Central memory CD8-positive, alpha-beta T cell (primary cell): Measurements from ENCODE around the gene MTHFS.
"Not testable (repeated sequence)": the region's sequence is repeated elsewhere in the genome, so short reads cannot be mapped to it uniquely, and the experiment has no call there.

ENCODE experiments used
- ATAC-seq: fragments of 150-1000 bp; cut with Tn5 transposase; replicated peaks from 2 replicates; pipeline ENCODE4 v1.10.0; 2022; ENCODE audit warnings: mild to moderate bottlenecking, moderate FRiP score, moderate number of reproducible peaks; ENCODE audit not compliant: poor library complexity, severe bottlenecking; ENCODE audit errors: extremely low read depth
- DNase-seq, 2 donors: peaks; one replicate each; pipeline ENCODE4 v3.0.0; 2021; ENCODE audit warnings: low spot score in 2 of 2
- H3K27ac Mint-ChIP-seq: one replicate; pipeline ENCODE4 v1.8.0; 2022; ENCODE audit warnings: low read depth, mild to moderate bottlenecking, moderate library complexity, mixed read lengths
- H3K27me3 Mint-ChIP-seq: one replicate; pipeline ENCODE4 v1.8.0; 2022; ENCODE audit warnings: mixed read lengths
- H3K36me3 Mint-ChIP-seq: one replicate; pipeline ENCODE4 v1.8.0; 2022; ENCODE audit warnings: mild to moderate bottlenecking, moderate library complexity, mixed read lengths; ENCODE audit not compliant: insufficient read depth
- H3K4me1 Mint-ChIP-seq: one replicate; pipeline ENCODE4 v1.8.0; 2022; ENCODE audit warnings: mixed read lengths
- H3K4me3 Mint-ChIP-seq: one replicate; pipeline ENCODE4 v1.8.0; 2022; ENCODE audit warnings: mild to moderate bottlenecking, moderate library complexity, mixed read lengths
- H3K9me3 Mint-ChIP-seq: one replicate; pipeline ENCODE4 v1.8.0; 2022; ENCODE audit warnings: mixed read lengths

The MTHFS gene

DNA sequence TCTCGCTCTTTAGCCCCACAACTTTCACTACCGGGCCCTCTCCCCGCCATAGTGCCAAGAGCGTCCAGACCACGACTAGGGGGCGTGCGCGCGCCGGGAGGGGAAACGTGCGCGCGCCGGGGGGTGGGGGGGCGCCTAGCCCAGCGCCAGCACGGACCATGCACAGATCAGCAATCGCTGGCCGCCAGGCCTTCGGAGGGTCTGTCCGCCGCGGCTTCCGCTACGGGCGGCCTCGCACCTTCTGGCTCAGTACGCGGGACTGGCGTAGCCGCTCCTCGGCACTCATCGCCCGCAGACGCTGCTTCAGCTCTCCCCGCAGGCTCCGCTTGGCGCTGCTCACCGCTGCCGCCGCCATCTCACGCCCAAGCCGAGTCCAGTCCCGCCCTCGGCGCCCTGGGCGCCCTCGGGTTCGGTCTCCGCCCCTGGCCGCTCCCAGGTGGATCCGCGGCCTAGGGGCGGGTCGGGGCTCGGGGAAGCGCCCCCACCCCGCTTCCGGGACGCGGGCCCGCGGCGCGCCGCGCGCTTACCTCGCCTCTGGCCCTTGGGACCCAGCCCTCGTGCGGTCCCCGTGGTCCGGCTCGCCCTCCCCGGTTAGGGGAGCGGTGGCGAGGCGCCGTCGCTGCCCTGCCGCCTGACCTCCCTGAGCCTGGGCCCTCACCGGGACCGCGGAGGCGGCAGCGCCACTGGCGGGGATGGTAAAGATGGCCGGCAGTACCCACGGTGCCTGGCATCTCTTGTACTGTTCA lies at the start of gene MTHFS:
Gene MTHFS, minus strand, starts transcription at position 381 of the 746 bp plus-strand sequence. Its CDS starts 26 bp downstream, at position 355.
- Mint-ChIP-seq H3K4me3 (peak within 1 kb of the TSS; percentile 89), H3K27me3 (no peaks in the 10 kb centered on the region), H3K9me3 (no peaks in the 10 kb centered on the region), H3K27ac (peak within 1 kb of the TSS; percentile 98), H3K4me1 (peaks cover 24% of the 10 kb centered on the region), H3K36me3 (peaks cover 19% of the 10 kb centered on the region)
- ATAC-seq (peak; percentile 77), DNase-seq (peak; percentile 62 to 70)

DNA sequence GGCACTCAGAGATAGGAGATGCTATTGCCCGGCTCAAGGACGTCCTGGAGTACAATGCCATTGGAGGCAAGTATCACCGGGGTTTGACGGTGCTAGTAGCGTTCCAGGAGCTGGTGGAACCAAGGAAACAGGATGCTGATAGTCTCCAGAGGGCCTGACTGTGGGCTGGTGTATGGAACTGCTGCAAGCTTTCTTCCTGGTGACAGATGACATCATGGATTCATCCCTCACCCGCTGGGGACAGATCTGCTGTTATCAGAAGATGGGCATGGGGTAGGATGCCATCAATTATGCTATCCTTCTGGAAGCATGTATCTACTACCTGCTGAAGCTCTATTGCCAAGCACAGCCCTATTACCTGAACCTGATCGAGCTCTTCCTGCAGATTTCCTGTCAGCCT lies 47.8 kb upstream of the MTHFS start:
- Mint-ChIP-seq H3K36me3 (no peaks in the 10 kb centered on the region), H3K27me3 (no peaks in the 10 kb centered on the region), H3K27ac (no peak overlapping the region), H3K4me3 (no peak overlapping the region), H3K9me3 (no peaks in the 10 kb centered on the region), H3K4me1 (peaks cover 15% of the 10 kb centered on the region)
- no peak for DNase-seq
- no peak for ATAC-seq

DNA sequence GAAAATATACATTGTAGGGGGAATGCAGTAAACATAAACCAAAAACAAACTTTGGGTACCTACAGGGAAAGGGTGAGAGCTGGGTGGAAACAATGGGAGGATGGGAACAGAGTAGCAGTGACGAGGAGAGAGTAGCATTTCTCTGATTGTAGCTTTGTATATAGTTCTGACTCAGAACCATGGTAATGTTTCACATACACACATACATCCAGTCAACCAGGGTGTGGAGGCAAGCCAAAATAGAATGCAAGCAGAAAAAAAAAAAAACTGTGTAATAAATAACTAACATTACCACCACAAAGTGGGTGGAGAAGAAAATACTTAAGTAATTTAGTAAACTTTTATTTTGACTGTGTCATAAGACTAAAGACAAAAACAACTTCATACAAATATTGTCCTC lies 47.0 kb upstream of the MTHFS start:
- H3K27ac Mint-ChIP-seq: no peak overlapping the region
- ATAC-seq (no peak), DNase-seq (no peak)
- H3K9me3 Mint-ChIP-seq: no peaks in the 10 kb centered on the region
- peaks cover 14% of the 10 kb centered on the region for H3K4me1 Mint-ChIP-seq
- H3K27me3 Mint-ChIP-seq: no peaks in the 10 kb centered on the region
- no peak overlapping the region for H3K4me3 Mint-ChIP-seq
- no peaks in the 10 kb centered on the region for H3K36me3 Mint-ChIP-seq

DNA sequence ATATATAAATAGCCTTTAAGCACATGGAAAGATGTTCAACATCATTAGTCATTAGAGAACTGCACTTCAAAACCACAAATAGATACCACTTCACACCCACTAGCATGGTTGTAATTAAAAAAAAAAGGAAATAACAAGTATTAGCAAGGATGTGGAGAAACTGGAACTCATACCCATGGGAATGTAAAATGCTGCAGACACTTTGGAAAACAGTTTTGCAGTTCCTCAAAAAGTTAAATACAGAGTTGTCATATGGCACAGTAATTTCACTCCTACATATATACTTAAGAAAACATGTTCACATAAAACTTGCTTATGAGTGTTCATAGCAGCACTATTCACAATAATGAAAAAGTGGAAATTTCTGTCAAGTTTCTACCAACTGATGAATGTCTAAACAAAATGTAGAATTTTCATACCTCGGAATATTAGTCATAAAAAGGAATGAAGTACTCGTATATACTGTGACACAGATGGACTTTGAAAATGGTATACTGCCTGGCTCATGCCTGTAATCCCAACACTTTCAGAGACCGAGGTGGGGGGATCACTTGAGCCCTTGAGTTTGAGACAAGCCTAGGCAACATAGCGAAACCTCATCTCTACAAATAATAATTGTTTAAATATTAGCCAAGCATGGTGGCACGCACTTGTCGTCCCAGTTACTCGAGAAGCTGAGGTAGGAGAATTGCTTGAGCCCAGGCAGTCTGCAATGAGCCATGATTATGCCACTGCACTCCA lies 46.1 kb upstream of the MTHFS start:
- Mint-ChIP-seq H3K27me3 (no peaks in the 10 kb centered on the region), H3K36me3 (no peaks in the 10 kb centered on the region), H3K27ac (no peak overlapping the region), H3K9me3 (no peaks in the 10 kb centered on the region), H3K4me3 (no peak overlapping the region), H3K4me1 (peaks cover 5% of the 10 kb centered on the region)
- ATAC-seq (no peak), DNase-seq (no peak)

DNA sequence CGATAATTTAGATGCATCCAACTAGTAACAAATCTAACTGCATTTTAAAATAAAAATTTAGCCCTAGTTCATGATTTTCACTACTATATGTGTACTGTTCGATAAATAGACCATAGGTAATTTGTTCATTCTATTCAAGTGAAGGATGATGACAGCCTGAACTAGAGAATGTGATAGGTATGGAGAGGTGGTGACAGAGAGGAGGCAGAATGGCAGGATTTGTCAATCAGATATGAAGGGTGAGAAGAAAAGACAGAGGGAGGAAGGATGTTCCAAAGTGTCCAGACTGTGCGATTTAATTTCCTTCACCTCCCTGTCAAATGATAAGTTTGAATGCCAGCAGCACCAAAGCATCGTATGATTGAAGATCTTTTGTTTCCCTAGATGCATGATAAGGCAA lies 42.6 kb upstream of the MTHFS start:
- Mint-ChIP-seq H3K36me3 (no peaks in the 10 kb centered on the region), H3K4me3 (no peak overlapping the region), H3K27me3 (no peaks in the 10 kb centered on the region), H3K27ac (no peak overlapping the region), H3K4me1 (no peaks in the 10 kb centered on the region), H3K9me3 (no peaks in the 10 kb centered on the region)
- ATAC-seq: no peak
- DNase-seq: no peak

DNA sequence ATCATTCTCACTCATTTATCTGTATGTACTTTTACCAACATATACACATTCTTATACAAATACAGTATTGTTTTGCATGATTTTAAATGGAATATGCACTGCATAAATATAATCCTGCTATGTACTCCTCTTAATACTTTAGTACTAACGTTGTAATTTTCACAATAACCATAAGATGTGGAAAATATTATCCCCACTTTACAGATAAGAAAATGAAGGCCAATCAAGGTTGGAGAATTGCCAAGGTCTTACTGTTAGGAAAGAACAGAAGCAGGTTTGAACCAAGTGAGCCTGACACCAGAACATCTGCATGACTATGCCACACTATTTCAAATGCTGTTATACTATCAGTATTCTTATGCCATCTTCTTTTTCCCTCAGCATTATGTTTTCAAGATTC lies 41.3 kb upstream of the MTHFS start:
- H3K27me3 Mint-ChIP-seq: no peaks in the 10 kb centered on the region
- H3K27ac Mint-ChIP-seq: no peak overlapping the region
- H3K9me3 Mint-ChIP-seq: no peaks in the 10 kb centered on the region
- H3K4me3 Mint-ChIP-seq: no peak overlapping the region
- H3K36me3 Mint-ChIP-seq: no peaks in the 10 kb centered on the region
- ATAC-seq: no peak
- no peaks in the 10 kb centered on the region for H3K4me1 Mint-ChIP-seq
- no peak for DNase-seq

DNA sequence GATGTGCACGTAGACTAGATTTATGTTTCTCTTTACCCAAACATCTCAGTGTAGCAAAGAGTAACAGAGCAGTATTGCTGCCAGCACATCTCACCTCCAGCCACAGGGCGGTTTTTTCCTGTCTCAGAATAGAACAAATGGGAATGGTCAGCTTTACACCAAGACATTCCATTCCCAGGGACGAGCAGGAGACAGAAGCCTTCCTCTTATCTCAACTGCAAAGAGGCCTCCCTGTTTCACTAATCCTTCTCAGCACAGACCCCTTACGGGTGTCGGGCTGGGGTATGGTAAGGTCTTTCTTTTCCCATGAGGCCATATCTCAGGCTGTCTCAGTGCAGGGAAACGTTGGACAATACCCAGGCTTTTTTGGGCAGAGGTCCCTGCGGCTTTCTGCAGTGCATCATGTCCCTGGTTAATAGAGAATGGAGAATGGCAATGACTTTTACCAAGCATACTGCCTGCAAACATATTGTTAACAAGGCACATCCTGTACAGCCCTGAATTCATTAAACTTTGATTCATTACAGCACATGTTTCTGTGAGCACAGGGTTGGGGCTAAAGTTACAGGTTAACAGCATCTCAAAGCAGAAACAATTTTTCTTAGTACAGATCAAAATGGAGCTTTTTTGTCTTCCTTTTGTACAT lies 38.9 kb upstream of the MTHFS start:
- H3K27ac Mint-ChIP-seq, DNase-seq, H3K4me3 Mint-ChIP-seq, H3K9me3 Mint-ChIP-seq, H3K36me3 Mint-ChIP-seq, H3K4me1 Mint-ChIP-seq, ATAC-seq: not testable (repeated sequence)
- peaks cover 12% of the 10 kb centered on the region for H3K27me3 Mint-ChIP-seq

DNA sequence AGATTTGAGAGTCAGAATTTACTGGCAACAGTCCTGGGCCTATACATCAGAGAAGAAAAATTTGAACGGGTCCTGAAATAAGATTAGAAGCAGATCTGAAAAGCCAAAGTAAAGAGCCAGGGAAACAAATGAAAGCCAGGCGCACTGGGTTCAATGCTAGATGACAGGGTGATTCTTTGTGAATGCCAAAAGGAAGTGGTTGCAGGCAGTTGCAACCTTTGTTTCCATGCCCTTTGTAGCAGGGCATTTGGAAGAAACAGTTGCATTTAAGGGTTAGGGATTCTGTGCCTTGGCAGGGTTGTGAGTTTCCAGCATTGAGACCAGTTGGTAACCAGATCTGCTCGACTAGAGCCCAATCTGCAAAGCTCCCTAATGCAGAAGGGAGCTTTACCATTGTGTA lies 36.4 kb upstream of the MTHFS start:
- H3K27ac Mint-ChIP-seq: no peak overlapping the region
- DNase-seq (no peak), ATAC-seq (no peak)
- H3K27me3 Mint-ChIP-seq: peaks cover 17% of the 10 kb centered on the region
- no peaks in the 10 kb centered on the region for H3K9me3 Mint-ChIP-seq
- H3K4me3 Mint-ChIP-seq: no peak overlapping the region
- no peaks in the 10 kb centered on the region for H3K4me1 Mint-ChIP-seq
- H3K36me3 Mint-ChIP-seq: no peaks in the 10 kb centered on the region

DNA sequence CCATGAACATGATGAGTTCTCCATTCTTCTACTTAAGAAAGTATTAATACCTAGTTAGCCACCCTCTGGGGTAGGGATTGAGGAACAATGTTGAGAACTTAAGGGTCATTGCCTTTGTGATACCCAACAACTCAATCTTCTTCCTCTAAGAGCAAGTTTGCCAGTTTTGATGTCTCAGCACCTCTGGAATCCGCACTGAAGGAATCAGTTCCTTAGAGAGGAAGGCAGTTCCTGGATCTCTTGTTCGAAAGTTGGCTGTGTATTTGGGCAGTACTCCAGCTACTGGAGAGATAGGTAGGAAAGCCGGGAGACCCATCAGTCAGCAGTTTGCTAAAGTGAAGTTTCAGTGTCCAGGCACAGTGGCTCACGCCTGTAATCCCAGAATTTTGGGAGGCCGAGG lies 35.6 kb upstream of the MTHFS start:
- Mint-ChIP-seq H3K36me3 (no peaks in the 10 kb centered on the region), H3K27me3 (peaks cover 17% of the 10 kb centered on the region), H3K4me1 (no peaks in the 10 kb centered on the region), H3K4me3 (no peak overlapping the region), H3K9me3 (no peaks in the 10 kb centered on the region), H3K27ac (no peak overlapping the region)
- ATAC-seq: no peak
- DNase-seq: no peak

DNA sequence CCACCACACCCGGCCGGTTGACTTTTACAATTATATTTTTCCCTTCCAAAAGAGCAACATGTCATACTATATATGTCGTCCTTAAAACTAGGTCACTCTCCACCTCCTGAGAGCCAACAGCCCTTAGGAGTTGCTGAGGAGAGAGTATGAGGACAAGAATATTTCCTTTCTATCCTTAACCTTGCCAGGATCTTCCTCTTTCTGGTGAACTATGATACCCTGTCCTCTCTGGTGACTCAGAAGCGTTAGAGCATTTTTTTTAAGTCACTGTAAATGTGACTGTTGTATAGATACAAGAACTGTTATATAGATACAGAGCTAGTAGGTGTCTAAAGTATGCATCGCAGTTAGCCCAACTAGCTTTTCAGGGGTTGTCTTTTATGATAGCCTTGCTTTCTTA lies 33.7 kb upstream of the MTHFS start:
- peaks cover 17% of the 10 kb centered on the region for H3K27me3 Mint-ChIP-seq

DNA sequence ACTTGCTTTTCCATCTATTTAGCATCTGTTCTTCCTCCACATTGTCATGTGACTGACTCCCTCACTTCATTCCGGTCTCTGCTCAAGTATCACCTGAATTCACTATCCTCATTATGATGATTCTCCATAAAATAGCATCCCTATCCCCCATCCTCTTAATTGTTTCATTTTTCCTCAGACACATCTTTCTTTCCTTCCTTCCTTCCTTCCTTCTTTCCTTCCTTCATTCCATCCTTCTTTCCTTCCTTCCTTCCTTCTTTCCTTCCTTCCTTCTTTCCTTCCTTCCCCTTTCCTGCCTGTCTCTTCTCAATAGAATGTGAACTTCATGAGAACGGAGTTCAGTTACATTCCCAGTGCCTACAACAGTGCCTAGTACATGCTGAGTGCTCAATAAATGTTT lies 32.6 kb upstream of the MTHFS start:
- Mint-ChIP-seq H3K36me3 (peaks cover 2% of the 10 kb centered on the region), H3K4me1 (no peaks in the 10 kb centered on the region), H3K4me3 (no peak overlapping the region), H3K27me3 (peaks cover 17% of the 10 kb centered on the region), H3K9me3 (no peaks in the 10 kb centered on the region), H3K27ac (no peak overlapping the region)
- no peak for ATAC-seq
- no peak for DNase-seq

More for the DNA sequence above, 33.7 kb upstream of the MTHFS start:
- no peaks in the 10 kb centered on the region for H3K36me3 Mint-ChIP-seq
- H3K4me1 Mint-ChIP-seq: no peaks in the 10 kb centered on the region
- no peak for ATAC-seq
- H3K9me3 Mint-ChIP-seq: no peaks in the 10 kb centered on the region
- no peak overlapping the region for H3K4me3 Mint-ChIP-seq
- no peak overlapping the region for H3K27ac Mint-ChIP-seq
- DNase-seq: no peak

DNA sequence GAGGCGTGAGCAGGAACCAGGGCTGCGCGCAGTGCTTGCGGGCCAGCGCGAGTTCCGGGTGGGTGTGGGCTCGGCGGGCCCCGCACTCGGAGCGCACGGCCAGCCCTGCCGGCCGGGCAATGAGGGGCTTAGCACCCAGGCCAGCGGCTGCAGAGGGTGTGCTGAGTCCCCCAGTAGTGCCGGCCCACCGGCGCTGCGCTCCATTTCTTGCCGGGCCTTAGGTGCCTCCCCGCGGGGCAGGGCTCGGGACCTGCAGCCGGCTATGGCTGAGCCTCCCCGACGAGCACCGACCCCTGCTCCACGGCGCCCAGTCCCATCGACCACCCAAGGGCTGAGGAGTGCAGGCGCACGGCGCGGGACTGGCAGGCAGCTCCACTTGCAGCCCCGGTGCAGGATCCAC lies 29.3 kb upstream of the MTHFS start:
- not testable (repeated sequence) for H3K4me3 Mint-ChIP-seq, DNase-seq, ATAC-seq, H3K27me3 Mint-ChIP-seq, H3K27ac Mint-ChIP-seq, H3K9me3 Mint-ChIP-seq
- peaks cover 18% of the 10 kb centered on the region for H3K36me3 Mint-ChIP-seq
- peaks cover 21% of the 10 kb centered on the region for H3K4me1 Mint-ChIP-seq

DNA sequence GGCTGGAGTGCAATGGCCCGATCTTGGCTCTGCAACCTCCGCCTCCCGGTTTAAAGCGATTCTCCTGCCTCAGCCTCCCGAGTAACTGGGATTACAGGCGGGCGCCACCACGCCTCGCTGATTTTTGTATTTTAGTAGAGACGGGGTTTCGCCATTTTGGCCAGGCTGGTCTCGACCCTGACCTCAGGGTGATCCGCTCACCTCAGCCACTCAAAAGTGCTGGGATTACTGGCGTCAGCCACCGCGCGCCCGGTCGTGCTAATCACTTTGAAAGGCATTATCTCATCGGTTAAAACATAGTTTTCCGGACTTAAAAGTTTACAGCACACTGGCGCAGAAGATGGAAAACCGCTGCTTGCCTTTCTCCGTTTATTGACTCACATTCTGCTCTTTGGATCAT lies 27.6 kb upstream of the MTHFS start:
- DNase-seq (no peak), ATAC-seq (no peak)
- peaks cover 21% of the 10 kb centered on the region for H3K4me1 Mint-ChIP-seq
- H3K27ac Mint-ChIP-seq: no peak overlapping the region
- peaks cover 18% of the 10 kb centered on the region for H3K36me3 Mint-ChIP-seq
- H3K9me3 Mint-ChIP-seq: peaks cover 6% of the 10 kb centered on the region
- peak overlapping the region; percentile 89 for H3K4me3 Mint-ChIP-seq
- H3K27me3 Mint-ChIP-seq: no peaks in the 10 kb centered on the region
